Astrocyte (in vitro differentiated cells and primary cell): Measurements from ENCODE around the gene NPR2. TPM values are rescaled to one million over a fixed set of nuclear protein-coding genes. Genes with fewer than 3 reads are reported as not detected.
A peak's percentile ranks its signal among the peaks of the same experiment; 100 is the strongest.

Source experiments
- DNase-seq: peaks from one replicate; pipeline ENCODE4 v3.0.0-alpha.2; 2010; ENCODE audit warnings: low read depth
- FAIRE-seq: peaks from 2 replicates; lab custom pipeline; 2011; peaks lifted over from hg19 to GRCh38; lab: Jason Lieb, UNC
- H2AFZ ChIP-seq: 2 replicates; pipeline ENCODE4 v1.6.0; 2012; ENCODE audit warnings: low read depth, low read length, inconsistent platforms
- H3K27ac ChIP-seq: 2 replicates; pipeline ENCODE4 v1.5.1; 2011; ENCODE audit warnings: low read depth, low read length, inconsistent platforms
- H3K27me3 ChIP-seq: 2 replicates; pipeline ENCODE4 v1.6.0; 2011; ENCODE audit warnings: low read length, inconsistent platforms; ENCODE audit not compliant: insufficient read depth
- H3K36me3 ChIP-seq: 2 replicates; pipeline ENCODE4 v1.5.1; 2011; ENCODE audit warnings: low read length, inconsistent platforms; ENCODE audit not compliant: insufficient read depth
- H3K4me1 ChIP-seq: 2 replicates; pipeline ENCODE4 v1.5.1; 2011; ENCODE audit warnings: low read length, inconsistent platforms; ENCODE audit not compliant: insufficient read depth
- H3K4me2 ChIP-seq: 2 replicates; pipeline ENCODE4 v1.6.0; 2012; ENCODE audit warnings: low read length, inconsistent platforms
- H3K4me3 ChIP-seq: 2 replicates; pipeline ENCODE4 v1.5.1; 2011; ENCODE audit warnings: low read depth, mild to moderate bottlenecking, low read length, inconsistent platforms; ENCODE audit not compliant: insufficient read depth
- H3K79me2 ChIP-seq: 2 replicates; pipeline ENCODE4 v1.6.0; 2012; ENCODE audit warnings: mild to moderate bottlenecking, low read length, inconsistent platforms; ENCODE audit not compliant: insufficient read depth
- H3K9ac ChIP-seq: 2 replicates; pipeline ENCODE4 v1.6.0; 2012; ENCODE audit warnings: mild to moderate bottlenecking, low read length, inconsistent platforms
- H3K9me3 ChIP-seq: 2 replicates; pipeline ENCODE4 v1.5.1; 2012; ENCODE audit warnings: low read depth, mild to moderate bottlenecking, low read length, inconsistent platforms; ENCODE audit not compliant: insufficient read depth
- H4K20me1 ChIP-seq: 2 replicates; pipeline ENCODE4 v1.6.0; 2012; ENCODE audit warnings: low read length, inconsistent platforms; ENCODE audit not compliant: insufficient read depth
- H3K27ac Mint-ChIP-seq: one replicate; pipeline ENCODE4 v1.8.0; 2021; ENCODE audit warnings: mild to moderate bottlenecking, mixed read lengths; ENCODE audit not compliant: unreplicated experiment
- H3K27me3 Mint-ChIP-seq: one replicate; pipeline ENCODE4 v1.8.0; 2021; ENCODE audit warnings: low read depth, mixed read lengths; ENCODE audit not compliant: unreplicated experiment
- H3K36me3 Mint-ChIP-seq: one replicate; pipeline ENCODE4 v1.8.0; 2021; ENCODE audit warnings: low read depth, mixed read lengths; ENCODE audit not compliant: unreplicated experiment
- H3K4me1 Mint-ChIP-seq: one replicate; pipeline ENCODE4 v1.8.0; 2021; ENCODE audit warnings: low read depth, mixed read lengths; ENCODE audit not compliant: unreplicated experiment
- H3K4me3 Mint-ChIP-seq: one replicate; pipeline ENCODE4 v1.8.0; 2021; ENCODE audit warnings: mild to moderate bottlenecking, moderate library complexity, mixed read lengths; ENCODE audit not compliant: unreplicated experiment
- H3K9me3 Mint-ChIP-seq: one replicate; pipeline ENCODE4 v1.8.0; 2021; ENCODE audit warnings: mild to moderate bottlenecking, mixed read lengths; ENCODE audit not compliant: unreplicated experiment
- EZH2 ChIP-seq: IDR thresholded peaks from 2 replicates; pipeline ENCODE4 v1.6.1; 2012; ENCODE audit warnings: mild to moderate bottlenecking, low read length, inconsistent platforms; ENCODE audit not compliant: insufficient read depth
- total RNA-seq: library from RNA; stranded (reverse); gene quantifications from 2 replicates; pipeline ENCODE4 v1.2.1, GENCODE V29; 2021
- TF ChIP-seq, protein P1 (sequence below): IDR thresholded peaks from 2 replicates; pipeline ENCODE4 v1.5.1; 2011; ENCODE audit warnings: low read depth, mild to moderate bottlenecking, inconsistent platforms, low read length, moderate library complexity; ENCODE audit not compliant: insufficient read depth

NPR2 gene
- total RNA-seq, 1 donor from 2014 or later: 24.6 TPM

GRCh38 chr9:35757892-35758275 is 33.5 kb upstream of the NPR2 start:
- H3K79me2 ChIP-seq: no peaks in the 10 kb centered on the region
- Mint-ChIP-seq H3K4me1 (peaks cover 10% of the 10 kb centered on the region), H3K27me3 (no peaks in the 10 kb centered on the region), H3K9me3 (no peaks in the 10 kb centered on the region), H3K36me3 (peaks cover 12% of the 10 kb centered on the region), H3K4me3 (peak overlapping the region; percentile 78), H3K27ac (no peak overlapping the region)
- H3K4me3 ChIP-seq: no peak overlapping the region
- peaks cover 9% of the 10 kb centered on the region for H3K36me3 ChIP-seq
- peaks cover 12% of the 10 kb centered on the region for H4K20me1 ChIP-seq
- H3K9ac ChIP-seq: no peak overlapping the region
- TF ChIP-seq EZH2: no peak
- TF ChIP-seq, protein P1, sequence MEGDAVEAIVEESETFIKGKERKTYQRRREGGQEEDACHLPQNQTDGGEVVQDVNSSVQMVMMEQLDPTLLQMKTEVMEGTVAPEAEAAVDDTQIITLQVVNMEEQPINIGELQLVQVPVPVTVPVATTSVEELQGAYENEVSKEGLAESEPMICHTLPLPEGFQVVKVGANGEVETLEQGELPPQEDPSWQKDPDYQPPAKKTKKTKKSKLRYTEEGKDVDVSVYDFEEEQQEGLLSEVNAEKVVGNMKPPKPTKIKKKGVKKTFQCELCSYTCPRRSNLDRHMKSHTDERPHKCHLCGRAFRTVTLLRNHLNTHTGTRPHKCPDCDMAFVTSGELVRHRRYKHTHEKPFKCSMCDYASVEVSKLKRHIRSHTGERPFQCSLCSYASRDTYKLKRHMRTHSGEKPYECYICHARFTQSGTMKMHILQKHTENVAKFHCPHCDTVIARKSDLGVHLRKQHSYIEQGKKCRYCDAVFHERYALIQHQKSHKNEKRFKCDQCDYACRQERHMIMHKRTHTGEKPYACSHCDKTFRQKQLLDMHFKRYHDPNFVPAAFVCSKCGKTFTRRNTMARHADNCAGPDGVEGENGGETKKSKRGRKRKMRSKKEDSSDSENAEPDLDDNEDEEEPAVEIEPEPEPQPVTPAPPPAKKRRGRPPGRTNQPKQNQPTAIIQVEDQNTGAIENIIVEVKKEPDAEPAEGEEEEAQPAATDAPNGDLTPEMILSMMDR: no peak
- H3K9me3 ChIP-seq: no peaks in the 10 kb centered on the region
- H3K4me1 ChIP-seq: peaks cover 29% of the 10 kb centered on the region
- FAIRE-seq: no peak
- no peak overlapping the region for H3K27ac ChIP-seq
- no peaks in the 10 kb centered on the region for H3K27me3 ChIP-seq
- DNase-seq: no peak
- H3K4me2 ChIP-seq: peak overlapping the region; percentile 13
- H2AFZ ChIP-seq: no peak overlapping the region

DNA sequence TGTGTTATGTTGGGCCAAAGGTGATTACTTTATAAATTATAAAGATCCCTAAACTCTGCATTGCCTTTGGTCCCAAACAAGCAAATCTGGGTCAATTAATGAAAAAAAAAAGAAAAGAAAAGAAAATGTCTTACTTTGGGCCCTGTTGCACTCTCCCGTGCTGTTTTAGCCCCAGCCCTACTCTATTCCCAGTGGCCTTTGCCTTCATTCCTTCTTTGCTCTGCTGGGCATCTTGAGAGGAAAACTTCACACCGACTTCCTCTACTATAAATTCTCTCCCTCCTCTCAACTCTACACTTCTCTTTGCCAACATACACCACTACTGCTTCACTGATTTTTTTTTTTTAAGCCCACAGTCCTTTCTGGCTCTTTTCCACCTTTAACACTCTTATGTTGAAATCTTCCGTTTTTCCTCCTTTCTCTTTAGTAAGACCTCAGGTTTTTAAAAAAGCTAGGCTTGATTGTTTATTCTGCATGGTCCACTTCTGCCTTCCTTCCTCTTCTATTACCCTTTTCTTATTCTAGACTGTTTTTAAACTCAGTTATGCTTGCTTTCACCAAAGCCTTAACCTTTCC is 32.8 kb upstream of the NPR2 start:
- no peaks in the 10 kb centered on the region for H3K27me3 ChIP-seq
- no peak overlapping the region for H3K4me3 Mint-ChIP-seq
- peaks cover 8% of the 10 kb centered on the region for H3K36me3 Mint-ChIP-seq
- no peak overlapping the region for H3K27ac ChIP-seq
- peaks cover 29% of the 10 kb centered on the region for H3K4me1 ChIP-seq
- H4K20me1 ChIP-seq: peaks cover 6% of the 10 kb centered on the region
- FAIRE-seq (no peak), DNase-seq (no peak)
- no peaks in the 10 kb centered on the region for H3K27me3 Mint-ChIP-seq
- no peaks in the 10 kb centered on the region for H3K79me2 ChIP-seq
- H3K4me2 ChIP-seq: no peak overlapping the region
- H3K9me3 ChIP-seq: no peaks in the 10 kb centered on the region
- no peaks in the 10 kb centered on the region for H3K9me3 Mint-ChIP-seq
- no peak overlapping the region for H3K9ac ChIP-seq
- H3K27ac Mint-ChIP-seq: no peak overlapping the region
- H2AFZ ChIP-seq: no peak overlapping the region
- H3K4me1 Mint-ChIP-seq: peaks cover 10% of the 10 kb centered on the region
- TF ChIP-seq, protein P1: no peak
- no peak for TF ChIP-seq EZH2
- H3K4me3 ChIP-seq: no peak overlapping the region
- H3K36me3 ChIP-seq: peaks cover 4% of the 10 kb centered on the region

- H4K20me1 ChIP-seq: peaks cover under 1% of the 10 kb centered on the region
- H2AFZ ChIP-seq: no peak overlapping the region
- DNase-seq (no peak), FAIRE-seq (no peak)
- H3K4me3 ChIP-seq: no peak overlapping the region
- no peaks in the 10 kb centered on the region for H3K9me3 ChIP-seq
- H3K27ac Mint-ChIP-seq: no peak overlapping the region
- no peaks in the 10 kb centered on the region for H3K36me3 ChIP-seq
- no peaks in the 10 kb centered on the region for H3K27me3 ChIP-seq
- H3K79me2 ChIP-seq: no peaks in the 10 kb centered on the region
- peaks cover 10% of the 10 kb centered on the region for H3K4me1 Mint-ChIP-seq
- H3K4me2 ChIP-seq: no peak overlapping the region
- peaks cover 2% of the 10 kb centered on the region for H3K36me3 Mint-ChIP-seq
- H3K9ac ChIP-seq: no peak overlapping the region
- no peak overlapping the region for H3K4me3 Mint-ChIP-seq
- H3K9me3 Mint-ChIP-seq: no peaks in the 10 kb centered on the region
- H3K27ac ChIP-seq: no peak overlapping the region
- H3K4me1 ChIP-seq: peaks cover 25% of the 10 kb centered on the region
- TF ChIP-seq EZH2: no peak
- no peaks in the 10 kb centered on the region for H3K27me3 Mint-ChIP-seq
Observed at GRCh38 chr9:35759795-35760194, 31.6 kb upstream of the NPR2 start.
